Fibroblast of lung (primary cell): ENCODE results near the gene CRBN.

Source experiments
- CTCF ChIP-seq, 2 donors: IDR thresholded peaks in 1 of 2; conservative IDR thresholded peaks in 1 of 2; 1 replicate in 1 of 2; 2 replicates in 1 of 2; pipeline ENCODE4 v1.5.1; 2011 to 2012; ENCODE audit warnings: low read length in 2 of 2, control low read depth in 1 of 2, inconsistent platforms in 1 of 2, low read depth in 1 of 2, mild to moderate bottlenecking in 1 of 2
- EZH2 ChIP-seq: IDR thresholded peaks from 2 replicates; pipeline ENCODE4 v1.5.1; 2012; ENCODE audit warnings: low read length, control low read depth, mild to moderate bottlenecking; ENCODE audit errors: missing control alignments

- TF ChIP-seq CTCF (conservative IDR thresholded peaks at IDR 0.05 in 1 of 2, IDR thresholded peaks at IDR 0.05 in 1 of 2; ENCODE audit: low read depth in 1 of 2, low read length in 2 of 2): no peak
- TF ChIP-seq EZH2: no peak
Observed at GRCh38 chr3:3105815-3106214, 73.7 kb downstream of the CRBN start.
